ENCODE results near the gene FLYWCH1. TPM values are rescaled to one million over a fixed set of nuclear protein-coding genes. Genes with fewer than 3 reads are reported as not detected.

The FLYWCH1 gene
- total and polyA plus RNA-seq, 9 of the 15 experiments (the other 6 are each of a cell fraction or from before 2014, with no cell fraction given): 0.18 to 33.6 (median 11.3) TPM

DNA sequence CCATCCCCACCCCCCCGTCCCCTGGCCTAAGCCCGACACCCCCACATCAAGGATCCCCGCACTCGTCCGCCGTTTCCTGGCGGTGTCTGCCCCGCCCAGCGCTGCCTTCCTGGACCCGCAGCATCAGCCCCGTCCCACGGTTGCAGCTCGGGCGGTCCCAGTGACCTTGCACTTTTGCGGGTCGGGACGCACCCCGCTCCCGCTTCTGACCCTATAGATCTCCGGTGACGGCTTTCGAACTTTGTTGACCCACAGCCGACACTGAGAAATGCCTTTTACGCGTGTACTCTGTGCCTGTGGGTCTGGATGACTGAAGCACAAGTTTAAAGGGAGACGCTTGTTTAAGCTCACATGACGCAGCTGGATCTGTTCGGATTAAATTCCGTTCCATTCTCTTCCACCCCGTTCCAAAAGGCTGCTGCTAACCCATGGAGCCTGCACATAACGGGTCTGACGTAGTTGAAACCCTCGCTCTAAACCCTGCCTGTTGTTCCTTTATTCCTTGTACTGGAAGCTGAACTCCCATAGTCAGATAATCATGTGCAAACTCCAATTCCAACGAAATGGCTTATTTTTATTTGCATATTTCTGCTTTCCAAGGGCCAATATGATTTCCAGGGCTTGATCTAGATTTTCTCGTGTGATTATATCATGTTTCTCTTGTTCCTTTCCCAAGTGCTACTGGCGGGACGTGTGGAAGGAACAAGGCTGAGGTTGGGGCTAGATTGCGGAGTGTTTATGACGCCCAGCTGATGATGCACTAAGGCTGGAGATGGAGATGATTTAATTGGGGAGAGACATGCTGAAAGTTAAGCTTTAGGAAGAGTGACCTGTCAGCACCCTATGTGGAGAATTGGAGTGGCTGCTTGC lies 834 bp downstream of the FLYWCH1 start (continued):
- TF ChIP-seq SRF (CRISPR knock-in tag; IDR thresholded peaks at IDR 0.05) (no peak), CHD4 (IDR thresholded peaks at IDR 0.05; ENCODE audit: insufficient read depth, insufficient replicate concordance, low read depth, low read length, poor library complexity, severe bottlenecking) (no peak), BHLHE40 (IDR thresholded peaks at IDR 0.05; ENCODE audit: low read length) (no peak), POLR3A (IDR thresholded peaks at IDR 0.05; ENCODE audit: borderline replicate concordance, extremely low read depth, insufficient read depth, insufficient read length) (no peak), MYC (IDR thresholded peaks at IDR 0.05; ENCODE audit: low read depth, low read length) (no peak), MYC (CRISPR knock-in tag; IDR thresholded peaks at IDR 0.05; ENCODE audit: borderline replicate concordance, low read depth) (no peak), TCF3 (CRISPR knock-in tag; IDR thresholded peaks at IDR 0.05) (no peak), MBD2 (IDR thresholded peaks at IDR 0.05; ENCODE audit: borderline replicate concordance, low read depth) (no peak)
- TF ChIP-seq, protein P1, sequence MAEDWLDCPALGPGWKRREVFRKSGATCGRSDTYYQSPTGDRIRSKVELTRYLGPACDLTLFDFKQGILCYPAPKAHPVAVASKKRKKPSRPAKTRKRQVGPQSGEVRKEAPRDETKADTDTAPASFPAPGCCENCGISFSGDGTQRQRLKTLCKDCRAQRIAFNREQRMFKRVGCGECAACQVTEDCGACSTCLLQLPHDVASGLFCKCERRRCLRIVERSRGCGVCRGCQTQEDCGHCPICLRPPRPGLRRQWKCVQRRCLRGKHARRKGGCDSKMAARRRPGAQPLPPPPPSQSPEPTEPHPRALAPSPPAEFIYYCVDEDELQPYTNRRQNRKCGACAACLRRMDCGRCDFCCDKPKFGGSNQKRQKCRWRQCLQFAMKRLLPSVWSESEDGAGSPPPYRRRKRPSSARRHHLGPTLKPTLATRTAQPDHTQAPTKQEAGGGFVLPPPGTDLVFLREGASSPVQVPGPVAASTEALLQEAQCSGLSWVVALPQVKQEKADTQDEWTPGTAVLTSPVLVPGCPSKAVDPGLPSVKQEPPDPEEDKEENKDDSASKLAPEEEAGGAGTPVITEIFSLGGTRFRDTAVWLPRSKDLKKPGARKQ (CRISPR knock-in tag; IDR thresholded peaks at IDR 0.05): no peak
- TF ChIP-seq, protein P2, sequence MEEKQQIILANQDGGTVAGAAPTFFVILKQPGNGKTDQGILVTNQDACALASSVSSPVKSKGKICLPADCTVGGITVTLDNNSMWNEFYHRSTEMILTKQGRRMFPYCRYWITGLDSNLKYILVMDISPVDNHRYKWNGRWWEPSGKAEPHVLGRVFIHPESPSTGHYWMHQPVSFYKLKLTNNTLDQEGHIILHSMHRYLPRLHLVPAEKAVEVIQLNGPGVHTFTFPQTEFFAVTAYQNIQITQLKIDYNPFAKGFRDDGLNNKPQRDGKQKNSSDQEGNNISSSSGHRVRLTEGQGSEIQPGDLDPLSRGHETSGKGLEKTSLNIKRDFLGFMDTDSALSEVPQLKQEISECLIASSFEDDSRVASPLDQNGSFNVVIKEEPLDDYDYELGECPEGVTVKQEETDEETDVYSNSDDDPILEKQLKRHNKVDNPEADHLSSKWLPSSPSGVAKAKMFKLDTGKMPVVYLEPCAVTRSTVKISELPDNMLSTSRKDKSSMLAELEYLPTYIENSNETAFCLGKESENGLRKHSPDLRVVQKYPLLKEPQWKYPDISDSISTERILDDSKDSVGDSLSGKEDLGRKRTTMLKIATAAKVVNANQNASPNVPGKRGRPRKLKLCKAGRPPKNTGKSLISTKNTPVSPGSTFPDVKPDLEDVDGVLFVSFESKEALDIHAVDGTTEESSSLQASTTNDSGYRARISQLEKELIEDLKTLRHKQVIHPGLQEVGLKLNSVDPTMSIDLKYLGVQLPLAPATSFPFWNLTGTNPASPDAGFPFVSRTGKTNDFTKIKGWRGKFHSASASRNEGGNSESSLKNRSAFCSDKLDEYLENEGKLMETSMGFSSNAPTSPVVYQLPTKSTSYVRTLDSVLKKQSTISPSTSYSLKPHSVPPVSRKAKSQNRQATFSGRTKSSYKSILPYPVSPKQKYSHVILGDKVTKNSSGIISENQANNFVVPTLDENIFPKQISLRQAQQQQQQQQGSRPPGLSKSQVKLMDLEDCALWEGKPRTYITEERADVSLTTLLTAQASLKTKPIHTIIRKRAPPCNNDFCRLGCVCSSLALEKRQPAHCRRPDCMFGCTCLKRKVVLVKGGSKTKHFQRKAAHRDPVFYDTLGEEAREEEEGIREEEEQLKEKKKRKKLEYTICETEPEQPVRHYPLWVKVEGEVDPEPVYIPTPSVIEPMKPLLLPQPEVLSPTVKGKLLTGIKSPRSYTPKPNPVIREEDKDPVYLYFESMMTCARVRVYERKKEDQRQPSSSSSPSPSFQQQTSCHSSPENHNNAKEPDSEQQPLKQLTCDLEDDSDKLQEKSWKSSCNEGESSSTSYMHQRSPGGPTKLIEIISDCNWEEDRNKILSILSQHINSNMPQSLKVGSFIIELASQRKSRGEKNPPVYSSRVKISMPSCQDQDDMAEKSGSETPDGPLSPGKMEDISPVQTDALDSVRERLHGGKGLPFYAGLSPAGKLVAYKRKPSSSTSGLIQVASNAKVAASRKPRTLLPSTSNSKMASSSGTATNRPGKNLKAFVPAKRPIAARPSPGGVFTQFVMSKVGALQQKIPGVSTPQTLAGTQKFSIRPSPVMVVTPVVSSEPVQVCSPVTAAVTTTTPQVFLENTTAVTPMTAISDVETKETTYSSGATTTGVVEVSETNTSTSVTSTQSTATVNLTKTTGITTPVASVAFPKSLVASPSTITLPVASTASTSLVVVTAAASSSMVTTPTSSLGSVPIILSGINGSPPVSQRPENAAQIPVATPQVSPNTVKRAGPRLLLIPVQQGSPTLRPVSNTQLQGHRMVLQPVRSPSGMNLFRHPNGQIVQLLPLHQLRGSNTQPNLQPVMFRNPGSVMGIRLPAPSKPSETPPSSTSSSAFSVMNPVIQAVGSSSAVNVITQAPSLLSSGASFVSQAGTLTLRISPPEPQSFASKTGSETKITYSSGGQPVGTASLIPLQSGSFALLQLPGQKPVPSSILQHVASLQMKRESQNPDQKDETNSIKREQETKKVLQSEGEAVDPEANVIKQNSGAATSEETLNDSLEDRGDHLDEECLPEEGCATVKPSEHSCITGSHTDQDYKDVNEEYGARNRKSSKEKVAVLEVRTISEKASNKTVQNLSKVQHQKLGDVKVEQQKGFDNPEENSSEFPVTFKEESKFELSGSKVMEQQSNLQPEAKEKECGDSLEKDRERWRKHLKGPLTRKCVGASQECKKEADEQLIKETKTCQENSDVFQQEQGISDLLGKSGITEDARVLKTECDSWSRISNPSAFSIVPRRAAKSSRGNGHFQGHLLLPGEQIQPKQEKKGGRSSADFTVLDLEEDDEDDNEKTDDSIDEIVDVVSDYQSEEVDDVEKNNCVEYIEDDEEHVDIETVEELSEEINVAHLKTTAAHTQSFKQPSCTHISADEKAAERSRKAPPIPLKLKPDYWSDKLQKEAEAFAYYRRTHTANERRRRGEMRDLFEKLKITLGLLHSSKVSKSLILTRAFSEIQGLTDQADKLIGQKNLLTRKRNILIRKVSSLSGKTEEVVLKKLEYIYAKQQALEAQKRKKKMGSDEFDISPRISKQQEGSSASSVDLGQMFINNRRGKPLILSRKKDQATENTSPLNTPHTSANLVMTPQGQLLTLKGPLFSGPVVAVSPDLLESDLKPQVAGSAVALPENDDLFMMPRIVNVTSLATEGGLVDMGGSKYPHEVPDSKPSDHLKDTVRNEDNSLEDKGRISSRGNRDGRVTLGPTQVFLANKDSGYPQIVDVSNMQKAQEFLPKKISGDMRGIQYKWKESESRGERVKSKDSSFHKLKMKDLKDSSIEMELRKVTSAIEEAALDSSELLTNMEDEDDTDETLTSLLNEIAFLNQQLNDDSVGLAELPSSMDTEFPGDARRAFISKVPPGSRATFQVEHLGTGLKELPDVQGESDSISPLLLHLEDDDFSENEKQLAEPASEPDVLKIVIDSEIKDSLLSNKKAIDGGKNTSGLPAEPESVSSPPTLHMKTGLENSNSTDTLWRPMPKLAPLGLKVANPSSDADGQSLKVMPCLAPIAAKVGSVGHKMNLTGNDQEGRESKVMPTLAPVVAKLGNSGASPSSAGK (IDR thresholded peaks at IDR 0.05): no peak

Data from K562 (cell line).